ENCODE results near the gene C16orf89.
"Not testable (repeated sequence)": the region's sequence is repeated elsewhere in the genome, so short reads cannot be mapped to it uniquely, and the experiment has no call there.

The C16orf89 gene, protein sequence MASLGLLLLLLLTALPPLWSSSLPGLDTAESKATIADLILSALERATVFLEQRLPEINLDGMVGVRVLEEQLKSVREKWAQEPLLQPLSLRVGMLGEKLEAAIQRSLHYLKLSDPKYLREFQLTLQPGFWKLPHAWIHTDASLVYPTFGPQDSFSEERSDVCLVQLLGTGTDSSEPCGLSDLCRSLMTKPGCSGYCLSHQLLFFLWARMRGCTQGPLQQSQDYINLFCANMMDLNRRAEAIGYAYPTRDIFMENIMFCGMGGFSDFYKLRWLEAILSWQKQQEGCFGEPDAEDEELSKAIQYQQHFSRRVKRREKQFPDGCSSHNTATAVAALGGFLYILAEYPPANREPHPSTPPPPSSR

DNA sequence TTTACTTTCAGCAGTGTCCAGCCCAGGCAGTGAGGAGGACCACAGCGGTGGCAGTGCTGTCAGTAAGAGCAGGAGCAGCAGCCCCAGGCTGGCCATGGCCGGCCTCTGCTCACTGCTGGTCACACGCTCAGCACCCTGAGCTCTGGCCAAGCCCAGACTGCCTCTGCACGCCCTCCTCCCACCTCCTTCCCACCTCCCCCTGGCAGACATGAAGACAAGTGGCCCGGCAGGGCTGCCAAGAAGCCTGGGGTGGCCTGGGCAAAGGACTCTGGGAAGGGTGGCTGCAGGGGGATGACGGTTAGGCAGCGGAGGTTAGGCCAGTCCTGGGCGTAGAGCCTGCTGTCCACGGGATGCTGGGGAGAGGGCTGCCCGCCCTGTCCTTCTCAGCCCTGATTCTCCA, at the start of gene C16orf89:
Gene C16orf89 (minus strand): TSS at position 144 of the 400 bp plus-strand sequence. CDS start 48 bp downstream, at position 96.
- H3K4me3 ChIP-seq (ENCODE audit: low read depth, low read length), result no peak within 1 kb of the TSS
- TF ChIP-seq, protein P1, sequence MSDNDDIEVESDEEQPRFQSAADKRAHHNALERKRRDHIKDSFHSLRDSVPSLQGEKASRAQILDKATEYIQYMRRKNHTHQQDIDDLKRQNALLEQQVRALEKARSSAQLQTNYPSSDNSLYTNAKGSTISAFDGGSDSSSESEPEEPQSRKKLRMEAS (IDR thresholded peaks at IDR 0.05; ENCODE audit: low read depth, low read length), result no peak
- TF ChIP-seq MYC (IDR thresholded peaks at IDR 0.05; ENCODE audit: low read depth, low read length) (no peak), POLR2A (IDR thresholded peaks at IDR 0.05; ENCODE audit: extremely low read depth, insufficient read length) (no peak)
- TF ChIP-seq, protein P2, sequence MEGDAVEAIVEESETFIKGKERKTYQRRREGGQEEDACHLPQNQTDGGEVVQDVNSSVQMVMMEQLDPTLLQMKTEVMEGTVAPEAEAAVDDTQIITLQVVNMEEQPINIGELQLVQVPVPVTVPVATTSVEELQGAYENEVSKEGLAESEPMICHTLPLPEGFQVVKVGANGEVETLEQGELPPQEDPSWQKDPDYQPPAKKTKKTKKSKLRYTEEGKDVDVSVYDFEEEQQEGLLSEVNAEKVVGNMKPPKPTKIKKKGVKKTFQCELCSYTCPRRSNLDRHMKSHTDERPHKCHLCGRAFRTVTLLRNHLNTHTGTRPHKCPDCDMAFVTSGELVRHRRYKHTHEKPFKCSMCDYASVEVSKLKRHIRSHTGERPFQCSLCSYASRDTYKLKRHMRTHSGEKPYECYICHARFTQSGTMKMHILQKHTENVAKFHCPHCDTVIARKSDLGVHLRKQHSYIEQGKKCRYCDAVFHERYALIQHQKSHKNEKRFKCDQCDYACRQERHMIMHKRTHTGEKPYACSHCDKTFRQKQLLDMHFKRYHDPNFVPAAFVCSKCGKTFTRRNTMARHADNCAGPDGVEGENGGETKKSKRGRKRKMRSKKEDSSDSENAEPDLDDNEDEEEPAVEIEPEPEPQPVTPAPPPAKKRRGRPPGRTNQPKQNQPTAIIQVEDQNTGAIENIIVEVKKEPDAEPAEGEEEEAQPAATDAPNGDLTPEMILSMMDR (IDR thresholded peaks at IDR 0.05; ENCODE audit: low read depth, low read length), result no peak
- no peak for DNase-seq (ENCODE audit: low read depth)

DNA sequence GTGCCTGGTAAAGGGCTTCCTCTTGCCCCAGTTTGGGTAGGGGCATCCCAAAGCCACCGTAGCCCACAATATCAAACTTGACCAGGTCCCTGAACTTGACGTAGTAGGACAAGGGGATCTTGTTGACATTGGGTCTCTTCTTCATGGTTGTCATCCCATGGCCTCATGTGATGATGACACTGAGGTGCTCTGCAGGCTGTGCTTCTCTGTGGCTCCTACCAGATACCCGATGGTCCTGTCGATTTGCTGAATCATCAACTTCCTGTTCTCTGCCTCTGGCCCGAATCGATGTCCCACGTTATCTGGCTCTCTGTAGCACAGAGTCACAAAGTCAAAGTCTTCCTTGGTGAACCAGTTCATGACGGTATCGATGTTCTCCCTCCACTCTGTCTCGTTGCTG, 45.2 kb upstream of the C16orf89 start:
- not testable (repeated sequence) for DNase-seq (ENCODE audit: low read depth); H3K4me3 ChIP-seq (ENCODE audit: low read depth, low read length)

DNA sequence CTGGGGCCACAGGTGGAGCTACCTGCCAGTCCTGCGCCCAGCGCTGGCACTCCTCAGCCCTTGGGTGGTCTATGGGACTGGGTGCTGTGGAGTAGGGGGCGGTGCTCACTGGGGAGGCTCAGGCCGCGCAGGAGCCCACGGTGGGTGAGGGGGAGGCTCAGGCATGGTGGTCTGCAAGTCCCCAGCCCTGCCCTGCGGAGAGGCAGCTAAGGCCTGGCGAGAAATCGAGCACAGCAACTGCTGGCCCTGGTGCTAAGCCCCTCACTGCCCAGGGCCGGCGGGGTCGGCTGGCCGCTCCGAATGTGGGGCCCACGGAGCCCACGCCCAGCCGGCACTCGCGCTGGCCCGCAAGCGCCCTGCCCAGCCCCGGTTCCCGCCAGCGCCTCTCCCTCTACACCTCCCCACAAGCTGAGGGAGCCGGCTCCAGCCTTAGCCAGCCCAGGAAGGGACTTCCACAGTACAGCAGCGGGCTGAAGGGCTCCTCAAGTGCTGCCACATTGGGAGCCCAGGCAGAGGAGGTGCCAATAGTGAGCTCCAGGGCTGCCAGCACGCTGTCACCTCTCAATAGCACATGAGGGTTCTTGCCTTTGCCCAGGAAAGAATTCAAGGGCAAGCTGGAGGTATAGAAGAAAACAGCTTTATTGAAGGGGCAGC, 42.9 kb upstream of the C16orf89 start:
- H3K4me3 ChIP-seq (ENCODE audit: low read depth, low read length), result no peak overlapping the region
- TF ChIP-seq, protein P1 (IDR thresholded peaks at IDR 0.05; ENCODE audit: low read depth, low read length), result no peak
- no peak for TF ChIP-seq POLR2A (IDR thresholded peaks at IDR 0.05; ENCODE audit: extremely low read depth, insufficient read length)
- TF ChIP-seq, protein P2 (IDR thresholded peaks at IDR 0.05; ENCODE audit: low read depth, low read length), result no peak
- no peak for DNase-seq (ENCODE audit: low read depth)

DNA sequence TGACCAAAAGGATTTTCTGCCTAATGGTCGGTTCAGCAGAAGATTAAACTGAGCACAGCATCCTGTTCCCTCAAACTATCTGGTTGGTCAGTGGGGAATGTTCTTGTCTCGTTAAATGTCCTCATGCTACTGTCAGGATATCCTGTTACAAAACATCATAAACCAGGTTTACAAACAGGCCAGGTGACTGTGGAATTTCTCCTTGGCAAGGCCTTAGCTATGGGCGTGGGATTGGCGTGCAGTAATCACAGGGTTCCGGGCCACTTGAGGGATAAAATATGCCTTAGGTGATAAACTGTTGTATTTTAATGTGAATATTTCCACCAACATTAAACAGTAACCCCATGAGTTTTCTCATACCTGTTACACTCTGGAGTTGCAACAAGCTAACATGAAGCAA, 39.3 kb upstream of the C16orf89 start:
- H3K4me3 ChIP-seq (ENCODE audit: low read depth, low read length); DNase-seq (ENCODE audit: low read depth): not testable (repeated sequence)

DNA sequence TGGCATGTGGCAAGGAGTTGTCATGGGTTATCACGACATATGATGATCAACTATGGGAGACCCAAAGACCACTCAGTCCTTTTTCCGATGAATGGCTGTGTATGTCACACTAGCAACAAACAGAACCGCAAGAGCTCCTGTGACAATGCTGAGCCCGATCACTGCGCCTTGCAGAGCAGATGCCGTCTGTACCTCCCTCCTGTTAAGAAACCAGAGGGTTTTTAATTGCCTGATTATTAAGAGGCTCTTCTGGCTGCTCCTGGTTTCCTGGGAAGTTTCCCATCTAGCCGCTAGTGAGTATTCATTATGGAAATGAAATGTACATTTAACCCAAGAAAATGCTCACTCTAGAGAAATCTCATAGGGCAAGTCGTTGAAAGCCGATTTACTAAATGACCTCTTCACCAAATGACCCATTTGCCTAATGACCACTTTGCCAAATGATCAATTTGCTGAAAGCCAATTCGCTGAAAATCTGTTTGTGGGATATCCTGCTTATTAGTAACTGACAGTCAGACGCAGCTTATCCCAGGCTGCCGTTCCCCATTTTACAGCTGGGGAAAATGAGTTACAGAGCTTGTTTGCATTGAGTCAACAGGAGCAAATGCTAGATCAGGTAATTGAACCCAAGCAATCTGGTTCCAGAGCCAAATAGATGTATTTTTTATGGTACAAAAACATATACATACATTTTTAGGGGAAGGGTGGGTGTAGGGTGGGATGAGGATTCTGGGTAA, 37.7 kb upstream of the C16orf89 start:
- not testable (repeated sequence) for H3K4me3 ChIP-seq (ENCODE audit: low read depth, low read length); DNase-seq (ENCODE audit: low read depth)

DNA sequence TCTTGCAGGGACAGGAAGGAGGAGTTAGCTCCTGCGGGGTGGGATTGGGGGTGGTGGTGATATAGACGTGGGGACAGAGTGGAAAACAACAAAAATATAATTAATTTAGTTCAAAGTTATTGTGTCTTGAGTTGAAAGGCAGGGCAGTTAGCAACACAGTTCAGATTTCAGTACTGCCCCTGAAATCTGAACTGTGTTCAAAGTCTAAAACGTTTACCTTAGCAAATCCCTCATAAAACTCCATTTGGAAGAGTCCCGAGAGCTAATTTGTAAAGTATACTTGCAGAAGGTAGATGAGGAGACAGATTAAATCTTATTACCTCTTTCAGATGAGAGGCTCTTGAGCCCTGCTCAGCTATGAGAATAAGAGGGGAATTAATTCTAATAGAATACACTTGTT, 33.4 kb upstream of the C16orf89 start:
- DNase-seq (ENCODE audit: low read depth); H3K4me3 ChIP-seq (ENCODE audit: low read depth, low read length): not testable (repeated sequence)

DNA sequence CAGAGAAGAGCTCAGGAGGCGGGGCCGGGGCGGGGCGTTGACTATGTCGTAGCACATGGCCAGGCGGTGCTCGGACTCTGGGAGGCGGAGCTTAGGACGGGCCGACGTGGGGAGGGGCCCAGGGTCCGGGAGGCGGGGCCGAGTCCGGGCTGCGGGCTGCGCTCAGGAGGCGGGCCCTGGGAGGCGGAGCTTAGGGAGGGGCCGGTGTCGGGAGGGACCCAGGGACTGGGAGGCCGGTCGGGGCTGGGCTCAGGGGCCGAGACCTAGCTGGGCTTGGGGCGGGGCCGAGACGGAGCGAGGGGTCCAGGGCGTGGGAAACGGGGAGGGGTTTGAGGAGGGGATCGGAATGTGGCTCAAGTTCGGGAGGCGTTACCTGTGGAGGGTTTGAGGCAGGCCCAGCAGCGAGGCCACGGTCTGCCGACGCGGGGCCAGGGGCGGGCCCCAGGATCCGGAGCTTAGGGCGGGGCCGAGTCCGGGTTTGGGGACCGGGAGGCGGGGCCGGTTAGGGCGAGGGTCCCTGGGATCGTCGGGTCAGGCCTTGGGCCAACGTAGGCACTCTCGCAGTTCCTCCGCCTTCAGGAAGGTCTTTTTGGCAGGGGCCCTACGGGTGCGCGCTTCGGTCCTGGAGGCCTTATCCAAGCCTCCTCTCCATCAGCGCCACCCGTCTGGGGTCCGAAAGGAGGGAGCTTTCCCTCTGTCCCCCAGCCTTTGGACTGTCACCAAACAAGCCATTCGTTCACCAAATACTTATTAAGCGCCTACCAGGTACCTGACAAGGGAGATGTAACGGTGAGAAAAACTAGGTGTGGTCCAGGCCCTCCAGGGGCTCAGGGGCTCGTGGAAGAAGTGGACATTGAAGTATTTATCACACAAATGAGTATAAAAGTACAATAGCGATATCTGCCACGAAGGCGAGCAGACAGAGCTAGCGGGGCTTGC, 32.7 kb upstream of the C16orf89 start:
- DNase-seq (ENCODE audit: low read depth), result peak; percentile 55
- peak overlapping the region; percentile 36 for H3K4me3 ChIP-seq (ENCODE audit: low read depth, low read length)

DNA sequence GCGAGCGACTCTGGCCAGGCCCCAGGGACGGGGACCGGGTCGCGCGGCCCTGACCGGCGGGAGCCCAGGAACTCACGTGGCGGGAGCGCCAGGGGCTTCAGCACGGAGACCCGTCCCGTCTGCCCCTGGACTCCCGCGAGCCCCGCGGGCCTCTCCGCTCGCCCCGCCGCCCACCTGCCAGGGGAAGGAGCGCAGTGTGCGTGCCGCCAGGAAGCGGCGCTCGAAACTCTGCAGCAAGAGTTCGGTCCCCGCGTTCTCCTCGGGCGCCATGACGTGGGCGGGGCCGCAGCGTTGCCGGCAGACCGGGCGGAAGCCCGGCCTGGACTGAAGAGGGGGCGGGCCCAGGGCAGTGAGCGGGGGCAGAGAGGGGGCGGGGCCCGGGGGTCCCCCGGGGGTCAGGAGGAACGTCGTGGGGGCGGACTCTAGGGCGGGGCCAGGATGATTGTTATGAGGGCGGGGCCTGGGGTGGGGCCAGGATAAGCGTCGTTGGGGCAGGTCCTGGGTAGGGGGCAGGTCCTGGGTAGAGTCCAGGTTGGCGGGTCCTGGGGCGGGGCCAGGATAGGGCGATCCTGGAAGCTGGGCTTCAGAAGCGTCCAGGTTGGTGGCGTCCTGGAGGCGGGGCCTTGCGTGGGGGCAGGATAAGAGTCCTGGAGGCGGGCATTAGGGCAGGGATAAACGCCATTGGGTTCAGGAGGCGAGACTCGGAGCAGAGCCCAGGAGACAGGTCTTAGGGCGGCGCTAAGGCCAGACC, 31.9 kb upstream of the C16orf89 start, which contains the start of gene EEF2KMT:
Gene EEF2KMT (minus strand): TSS at position 326 of the 751 bp plus-strand sequence. CDS start 56 bp downstream, at position 270.
- peak within 1 kb of the TSS; percentile 76 for H3K4me3 ChIP-seq (ENCODE audit: low read depth, low read length)

DNA sequence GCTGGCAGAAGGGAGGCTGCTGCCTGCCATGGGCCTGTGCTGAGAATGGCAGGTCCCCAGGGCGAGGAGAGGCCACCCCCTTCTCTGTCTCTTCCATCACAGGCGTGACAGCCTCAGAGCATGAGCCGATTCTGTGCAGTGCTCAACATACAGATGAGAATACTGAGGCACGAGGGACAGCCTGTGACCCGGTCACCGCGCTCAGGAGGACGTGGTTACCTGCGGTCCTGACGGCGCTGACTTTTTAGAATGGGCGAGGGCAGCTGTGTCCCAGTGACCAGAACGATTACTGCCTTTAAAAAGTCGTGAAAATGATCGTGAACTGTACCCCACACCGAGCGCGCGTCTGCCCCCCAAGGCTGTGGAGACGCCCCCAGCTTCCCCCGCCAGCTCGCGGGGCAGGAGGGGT, 31.3 kb upstream of the C16orf89 start:
- H3K4me3 ChIP-seq (ENCODE audit: low read depth, low read length), result peak overlapping the region; percentile 76
- DNase-seq (ENCODE audit: low read depth), result peak; percentile 64

More for the DNA sequence above, 31.9 kb upstream of the C16orf89 start, which contains the start of gene EEF2KMT:
- peak; percentile 96 for DNase-seq (ENCODE audit: low read depth)

DNA sequence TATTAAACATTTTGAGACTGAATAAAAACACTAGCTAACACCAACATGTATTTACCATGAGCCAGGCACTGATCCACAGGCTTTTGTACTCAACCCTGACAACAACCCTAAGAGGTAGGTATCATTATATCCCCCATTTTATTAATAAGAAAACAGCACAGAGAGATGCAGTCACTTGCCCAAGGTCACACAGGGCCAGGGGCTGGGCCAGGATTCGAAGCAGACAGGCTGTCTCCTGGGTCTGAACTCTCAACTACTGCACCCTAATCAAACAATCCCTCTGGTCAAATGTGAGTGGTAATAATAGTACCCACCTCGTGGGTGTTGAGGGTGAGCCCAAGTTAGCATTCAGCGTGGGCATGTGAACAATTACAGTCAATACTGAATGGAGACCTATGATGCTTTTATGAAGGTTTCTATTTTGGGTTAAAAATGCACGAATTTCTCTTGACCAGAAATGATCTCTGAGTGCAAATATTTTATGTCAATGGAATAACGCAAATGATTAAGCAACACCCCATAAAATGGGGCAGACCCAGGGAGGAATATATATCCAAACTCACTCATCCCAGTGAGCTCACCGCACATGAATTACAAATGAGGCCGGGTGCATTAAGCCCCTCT, 30.8 kb upstream of the C16orf89 start:
- peak overlapping the region; percentile 76 for H3K4me3 ChIP-seq (ENCODE audit: low read depth, low read length)
- not testable (repeated sequence) for DNase-seq (ENCODE audit: low read depth)

DNA sequence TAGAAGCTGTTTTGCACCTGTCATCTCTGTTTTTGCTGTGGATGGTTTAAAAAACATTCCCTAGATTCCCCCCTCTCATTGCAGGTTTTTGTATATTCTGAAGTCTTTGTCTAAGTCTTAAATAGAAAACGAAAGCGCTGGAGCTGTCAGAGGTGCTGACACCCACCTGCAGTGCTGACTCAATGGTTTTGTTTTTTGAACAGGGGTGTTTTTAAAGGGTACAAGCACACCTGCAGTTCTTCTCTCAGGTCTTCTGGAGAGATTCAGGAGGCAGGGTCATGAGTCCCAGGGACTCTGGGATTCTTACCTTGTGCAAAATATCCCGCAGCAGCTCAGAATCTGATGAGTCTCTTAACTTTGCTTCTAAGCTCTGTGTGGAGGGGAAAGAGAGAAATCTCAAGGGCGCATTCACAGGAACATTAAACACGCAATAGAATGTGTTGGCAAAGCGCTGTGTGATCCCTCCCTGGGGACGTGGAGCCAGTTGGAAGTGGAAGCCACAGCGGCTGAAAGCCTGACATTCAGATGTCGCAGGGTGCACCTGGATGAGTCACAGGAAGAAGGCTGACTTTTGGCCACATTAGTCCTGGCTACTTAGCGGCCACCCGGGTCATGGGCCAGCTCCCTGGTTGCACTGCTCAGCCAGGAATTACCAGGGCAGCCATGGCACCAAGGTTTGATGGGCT, 29.5 kb upstream of the C16orf89 start:
- H3K4me3 ChIP-seq (ENCODE audit: low read depth, low read length); DNase-seq (ENCODE audit: low read depth): not testable (repeated sequence)

DNA sequence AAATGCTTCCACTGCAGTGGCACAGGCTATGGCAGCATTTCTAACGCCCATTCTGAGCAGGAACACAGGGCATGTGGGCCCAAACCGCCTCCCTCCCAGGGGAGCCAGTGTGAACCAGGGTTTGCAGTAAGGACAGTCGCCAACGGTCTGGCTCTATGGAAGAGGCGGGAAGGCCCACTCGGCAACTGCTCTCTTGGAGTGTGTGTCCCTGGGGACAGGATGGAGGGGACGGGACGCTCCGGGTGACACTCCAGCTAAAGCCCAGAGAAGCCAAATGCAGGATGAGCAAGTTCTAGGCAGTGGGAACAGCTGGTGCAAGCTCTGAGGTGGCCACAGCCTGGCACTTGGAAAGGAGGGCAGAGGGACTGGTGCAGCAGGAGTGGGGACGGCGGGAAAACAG, 28.0 kb upstream of the C16orf89 start:
- not testable (repeated sequence) for DNase-seq (ENCODE audit: low read depth)

More for the DNA sequence above, 28.0 kb upstream of the C16orf89 start:
- H3K4me3 ChIP-seq (ENCODE audit: low read depth, low read length), result not testable (repeated sequence)

Measured in NB4 (cell line).